GM19463 (cell line): ENCODE data around the gene VOPP1.
"Not testable (repeated sequence)": the region's sequence is repeated elsewhere in the genome, so short reads cannot be mapped to it uniquely, and the experiment has no call there.

ENCODE experiments used
- ATAC-seq: cut with Tn5 transposase; IDR thresholded peaks from one replicate; pipeline ENCODE4 v1.9.1; 2021; ENCODE audit warnings: mild to moderate bottlenecking, moderate library complexity; ENCODE audit not compliant: unreplicated experiment

Gene VOPP1

GRCh38 chr7:55587687-55588378, 15.5 kb upstream of the VOPP1 start:
- no peak for ATAC-seq

GRCh38 chr7:55582656-55583055, 10.4 kb upstream of the VOPP1 start:
- ATAC-seq, result not testable (repeated sequence)

GRCh38 chr7:55576753-55577152, 4.5 kb upstream of the VOPP1 start:
- no peak for ATAC-seq

- ATAC-seq, result no peak
Observed at GRCh38 chr7:55575733-55576132, 3.4 kb upstream of the VOPP1 start.

- ATAC-seq, result no peak
Observed at GRCh38 chr7:55575098-55575497, 2.8 kb upstream of the VOPP1 start.

- no peak for ATAC-seq
Observed at GRCh38 chr7:55574051-55574717, 1.9 kb upstream of the VOPP1 start.

GRCh38 chr7:55573234-55573900, 1.1 kb upstream of the VOPP1 start:
- no peak for ATAC-seq

GRCh38 chr7:55571511-55572377, 558 bp downstream of the VOPP1 start:
- ATAC-seq, result peak; percentile 14

GRCh38 chr7:55570939-55571338, 1.4 kb downstream of the VOPP1 start:
- ATAC-seq, result no peak

GRCh38 chr7:55570218-55570873, 2.0 kb downstream of the VOPP1 start:
- ATAC-seq, result peak; percentile 21

- peak; percentile 25 for ATAC-seq
Observed at GRCh38 chr7:55569797-55570196, 2.5 kb downstream of the VOPP1 start.

GRCh38 chr7:55569269-55569663, 3.0 kb downstream of the VOPP1 start:
- ATAC-seq, result no peak

GRCh38 chr7:55568613-55569268, 3.6 kb downstream of the VOPP1 start:
- no peak for ATAC-seq

- peak; percentile 13 for ATAC-seq
Observed at GRCh38 chr7:55567571-55567970, 4.7 kb downstream of the VOPP1 start.

GRCh38 chr7:55565681-55566080, 6.6 kb downstream of the VOPP1 start:
- ATAC-seq, result no peak

- no peak for ATAC-seq
Observed at GRCh38 chr7:55563596-55564325, 8.5 kb downstream of the VOPP1 start.

GRCh38 chr7:55561690-55562089, 10.6 kb downstream of the VOPP1 start:
- ATAC-seq, result no peak

- ATAC-seq, result no peak
Observed at GRCh38 chr7:55558962-55559920, 13.1 kb downstream of the VOPP1 start.
